H9 (cell line): ENCODE data around the gene NAPG. TPM values are rescaled to one million over a fixed set of nuclear protein-coding genes. Genes with fewer than 3 reads are reported as not detected.

ENCODE experiments used
- DNase-seq: peaks from one replicate; pipeline ENCODE4 v3.0.0-alpha.2; 2017
- H2AFZ ChIP-seq: one replicate; pipeline ENCODE4 v1.6.1; 2013; ENCODE audit warnings: mild to moderate bottlenecking, low read length, control low read depth, moderate library complexity
- H2AK5ac ChIP-seq: 2 replicates; pipeline ENCODE4 v1.6.1; 2013; ENCODE audit warnings: low read length, control low read depth, mixed read lengths; ENCODE audit not compliant: insufficient read length
- H2BK120ac ChIP-seq: one replicate; pipeline ENCODE4 v1.6.1; 2013; ENCODE audit warnings: low read depth, mild to moderate bottlenecking, low read length, control low read depth, inconsistent platforms; ENCODE audit not compliant: poor library complexity, severe bottlenecking
- H2BK12ac ChIP-seq: 2 replicates; pipeline ENCODE4 v1.6.1; 2013; ENCODE audit warnings: low read length, control low read depth, mixed read lengths, low read depth; ENCODE audit not compliant: insufficient read length
- H2BK15ac ChIP-seq: 2 replicates; pipeline ENCODE4 v1.6.1; 2013; ENCODE audit warnings: low read depth, low read length, control low read depth
- H2BK20ac ChIP-seq: one replicate; pipeline ENCODE4 v1.6.1; 2013; ENCODE audit warnings: low read depth, mild to moderate bottlenecking, low read length, control low read depth, inconsistent platforms; ENCODE audit not compliant: poor library complexity, severe bottlenecking
- H2BK5ac ChIP-seq: 2 replicates; pipeline ENCODE4 v1.6.1; 2013; ENCODE audit warnings: low read length, control low read depth, mixed read lengths; ENCODE audit not compliant: insufficient read length
- H3K14ac ChIP-seq: 2 replicates; pipeline ENCODE4 v1.6.1; 2013; ENCODE audit warnings: low read length, control low read depth; ENCODE audit not compliant: insufficient read depth
- H3K18ac ChIP-seq: 2 replicates; pipeline ENCODE4 v1.6.1; 2013; ENCODE audit warnings: low read depth, mild to moderate bottlenecking, mixed read lengths, low read length, control low read depth; ENCODE audit not compliant: insufficient read length
- H3K23ac ChIP-seq: 2 replicates; pipeline ENCODE4 v1.6.1; 2013; ENCODE audit warnings: low read length, control low read depth, mixed read lengths, low read depth; ENCODE audit not compliant: insufficient read length
- H3K23me2 ChIP-seq: 2 replicates; pipeline ENCODE4 v1.6.1; 2013; ENCODE audit warnings: low read depth, mild to moderate bottlenecking, mixed read lengths, low read length, control low read depth; ENCODE audit not compliant: insufficient read length, poor library complexity, severe bottlenecking
- H3K27ac ChIP-seq: 2 replicates; pipeline ENCODE4 v1.5.1; 2013; ENCODE audit warnings: low read length, control low read depth, mixed read lengths, low read depth; ENCODE audit not compliant: insufficient read length
- H3K27me3 ChIP-seq: 2 replicates; pipeline ENCODE4 v1.6.1; 2013; ENCODE audit warnings: low read length, control low read depth, inconsistent platforms; ENCODE audit not compliant: insufficient read depth
- H3K4ac ChIP-seq: 2 replicates; pipeline ENCODE4 v1.6.1; 2013; ENCODE audit warnings: low read depth, mild to moderate bottlenecking, control low read depth, inconsistent platforms, low read length, moderate library complexity
- H3K4me1 ChIP-seq: 2 replicates; pipeline ENCODE4 v1.6.1; 2013; ENCODE audit warnings: low read length, control low read depth, inconsistent platforms; ENCODE audit not compliant: insufficient read depth
- H3K4me2 ChIP-seq: 2 replicates; pipeline ENCODE4 v1.6.1; 2013; ENCODE audit warnings: low read length, control low read depth, mixed read lengths; ENCODE audit not compliant: insufficient read length, insufficient read depth
- H3K56ac ChIP-seq: 2 replicates; pipeline ENCODE4 v1.6.1; 2013; ENCODE audit warnings: low read depth, mild to moderate bottlenecking, mixed read lengths, low read length, control low read depth; ENCODE audit not compliant: insufficient read length
- H3K79me1 ChIP-seq: 2 replicates; pipeline ENCODE4 v1.6.1; 2013; ENCODE audit warnings: low read depth, mild to moderate bottlenecking, moderate library complexity, low read length, control low read depth, inconsistent platforms; ENCODE audit not compliant: insufficient read depth, poor library complexity, severe bottlenecking
- H3K79me2 ChIP-seq: 2 replicates; pipeline ENCODE4 v1.6.1; 2013; ENCODE audit warnings: low read length, control low read depth, inconsistent platforms; ENCODE audit not compliant: insufficient read depth
- H3K9ac ChIP-seq: 2 replicates; pipeline ENCODE4 v1.6.1; 2013; ENCODE audit warnings: low read length, control low read depth, mixed read lengths; ENCODE audit not compliant: insufficient read length; ENCODE audit errors: extremely low read depth
- H3K9me3 ChIP-seq: one replicate; pipeline ENCODE4 v1.6.1; 2013; ENCODE audit warnings: low read depth, low read length, inconsistent platforms; ENCODE audit not compliant: control insufficient read depth
- H3T11ph ChIP-seq: one replicate; pipeline ENCODE4 v1.6.1; 2013; ENCODE audit warnings: mild to moderate bottlenecking, low read length, control low read depth, inconsistent platforms
- H4K20me1 ChIP-seq: one replicate; pipeline ENCODE4 v1.6.1; 2013; ENCODE audit not compliant: control insufficient read depth, insufficient read length, insufficient read depth
- H4K5ac ChIP-seq: 2 replicates; pipeline ENCODE4 v1.6.1; 2013; ENCODE audit warnings: low read depth, mild to moderate bottlenecking, mixed read lengths, low read length, control low read depth; ENCODE audit not compliant: insufficient read length
- H4K8ac ChIP-seq: replicated peaks from 2 replicates; pipeline ENCODE4 v1.6.1; 2013; ENCODE audit warnings: low read length, control low read depth, mixed read lengths, low read depth; ENCODE audit not compliant: insufficient read length
- H4K91ac ChIP-seq: 2 replicates; pipeline ENCODE4 v1.6.1; 2013; ENCODE audit warnings: low read depth, mild to moderate bottlenecking, moderate library complexity, mixed read lengths, low read length, control low read depth; ENCODE audit not compliant: insufficient read length
- H3K27ac Mint-ChIP-seq, 3 experiments: 2 replicates in 2 of 3; 3 replicates in 1 of 3; pipeline ENCODE4 v1.8.0; 2020 to 2021; ENCODE audit warnings: mixed read lengths in 3 of 3, mild to moderate bottlenecking in 1 of 3, moderate library complexity in 1 of 3
- H3K27me3 Mint-ChIP-seq: 2 replicates; pipeline ENCODE4 v1.8.0; 2021; ENCODE audit warnings: low read depth, mild to moderate bottlenecking, moderate library complexity, mixed read lengths
- H3K36me3 Mint-ChIP-seq, 3 experiments: 2 replicates in 2 of 3; 3 replicates in 1 of 3; pipeline ENCODE4 v1.8.0; 2020 to 2021; ENCODE audit warnings: low read depth in 3 of 3, mixed read lengths in 3 of 3; ENCODE audit not compliant: insufficient read depth in 1 of 3
- H3K4me1 Mint-ChIP-seq, 2 experiments: 2 replicates each; pipeline ENCODE4 v1.8.0; 2020; ENCODE audit warnings: mixed read lengths in 2 of 2
- H3K4me3 Mint-ChIP-seq, 2 experiments: 2 replicates in 1 of 2; 3 replicates in 1 of 2; pipeline ENCODE4 v1.8.0; 2020 to 2021; ENCODE audit warnings: mild to moderate bottlenecking in 2 of 2, mixed read lengths in 2 of 2, moderate library complexity in 1 of 2
- H3K9me3 Mint-ChIP-seq, 2 experiments: 2 replicates in 1 of 2; 3 replicates in 1 of 2; pipeline ENCODE4 v1.8.0; 2020; ENCODE audit warnings: mild to moderate bottlenecking in 2 of 2, mixed read lengths in 2 of 2, moderate library complexity in 1 of 2
- CTCF ChIP-seq: fragments of 200-600 bp; sonication (generic); conservative IDR thresholded peaks from 3 replicates; pipeline ENCODE4 v1.8.0; 2021; ENCODE audit warnings: antibody characterized with exemption, mild to moderate bottlenecking
- WGBS: extraction: QIAGEN DNeasy Blood & Tissue Kit; methylation state at CpG from one replicate; pipeline ENCODE4 v1.1.7; 2013; ENCODE audit warnings: missing lambda C conversion rate, low lambda C conversion rate, mixed read lengths; ENCODE audit not compliant: insufficient read length; ENCODE audit errors: extremely low coverage; 5-methylcytosine and 5-hydroxymethylcytosine counted together
- total RNA-seq: library from RNA; stranded (reverse); gene quantifications from 2 replicates; pipeline ENCODE4 v1.2.1, GENCODE V29; 2021

NAPG gene
- total RNA-seq, 1 experiment from 2014 or later: 30.9 TPM

GRCh38 chr18:10523544-10523943, 2.3 kb upstream of the NAPG start:
- Histone ChIP-seq H2BK20ac (no peak overlapping the region), H3K4me1 (no peaks in the 10 kb centered on the region; the same call in 1 of the 2 replicates), H3K9ac (no peak overlapping the region), H3T11ph (no peak overlapping the region), H4K91ac (no peak overlapping the region), H3K27ac (no peak overlapping the region), H2AFZ (no peak overlapping the region), H4K8ac (no peak overlapping the region), H3K18ac (no peak overlapping the region), H2BK12ac (no peak overlapping the region), H2AK5ac (no peak overlapping the region), H3K79me1 (peaks cover 9% of the 10 kb centered on the region), H3K56ac (no peak overlapping the region), H2BK5ac (no peak overlapping the region), H4K20me1 (no peaks in the 10 kb centered on the region), H3K23ac (no peak overlapping the region), H3K4ac (no peak overlapping the region), H3K9me3 (no peaks in the 10 kb centered on the region), H3K27me3 (no peaks in the 10 kb centered on the region), H3K23me2 (peaks cover 4% of the 10 kb centered on the region), H3K4me2 (no peak overlapping the region), H4K5ac (no peak overlapping the region), H2BK120ac (no peak overlapping the region), H3K14ac (no peak overlapping the region), H3K79me2 (peaks cover 16% of the 10 kb centered on the region; the same call in 1 of the 2 replicates), H2BK15ac (no peak overlapping the region)
- TF ChIP-seq CTCF: no peak
- no CpG with 5 or more reads among the region's 4 CpGs for WGBS
- Mint-ChIP-seq H3K36me3 (no peaks in the 10 kb centered on the region), H3K27ac (no peak overlapping the region), H3K4me3 (no peak overlapping the region), H3K4me1 (peaks cover 20 to 22% of the 10 kb centered on the region in 2 experiments), H3K9me3 (no peaks in the 10 kb centered on the region; a peak in 1 of 5 replicates), H3K27me3 (peaks cover 2% of the 10 kb centered on the region; the same call in 1 of the 2 replicates)
- DNase-seq: peak; percentile 32
